Inflammatory macrophage (primary cell): ENCODE data around the gene ZBTB7A.

Source experiments
- DNase-seq, 2 donors: peaks; one replicate each; pipeline ENCODE4 v3.0.0-alpha.2; 2020 to 2022

ZBTB7A gene

GRCh38 chr19:4035582-4035981 is 31.1 kb downstream of the ZBTB7A start:
- DNase-seq, result no peak

- no peak for DNase-seq
These were observed 31.6 kb downstream of the ZBTB7A start for GRCh38 chr19:4035018-4035566.

- DNase-seq, result no peak
These were observed 32.4 kb downstream of the ZBTB7A start for GRCh38 chr19:4034048-4035017.

DNA sequence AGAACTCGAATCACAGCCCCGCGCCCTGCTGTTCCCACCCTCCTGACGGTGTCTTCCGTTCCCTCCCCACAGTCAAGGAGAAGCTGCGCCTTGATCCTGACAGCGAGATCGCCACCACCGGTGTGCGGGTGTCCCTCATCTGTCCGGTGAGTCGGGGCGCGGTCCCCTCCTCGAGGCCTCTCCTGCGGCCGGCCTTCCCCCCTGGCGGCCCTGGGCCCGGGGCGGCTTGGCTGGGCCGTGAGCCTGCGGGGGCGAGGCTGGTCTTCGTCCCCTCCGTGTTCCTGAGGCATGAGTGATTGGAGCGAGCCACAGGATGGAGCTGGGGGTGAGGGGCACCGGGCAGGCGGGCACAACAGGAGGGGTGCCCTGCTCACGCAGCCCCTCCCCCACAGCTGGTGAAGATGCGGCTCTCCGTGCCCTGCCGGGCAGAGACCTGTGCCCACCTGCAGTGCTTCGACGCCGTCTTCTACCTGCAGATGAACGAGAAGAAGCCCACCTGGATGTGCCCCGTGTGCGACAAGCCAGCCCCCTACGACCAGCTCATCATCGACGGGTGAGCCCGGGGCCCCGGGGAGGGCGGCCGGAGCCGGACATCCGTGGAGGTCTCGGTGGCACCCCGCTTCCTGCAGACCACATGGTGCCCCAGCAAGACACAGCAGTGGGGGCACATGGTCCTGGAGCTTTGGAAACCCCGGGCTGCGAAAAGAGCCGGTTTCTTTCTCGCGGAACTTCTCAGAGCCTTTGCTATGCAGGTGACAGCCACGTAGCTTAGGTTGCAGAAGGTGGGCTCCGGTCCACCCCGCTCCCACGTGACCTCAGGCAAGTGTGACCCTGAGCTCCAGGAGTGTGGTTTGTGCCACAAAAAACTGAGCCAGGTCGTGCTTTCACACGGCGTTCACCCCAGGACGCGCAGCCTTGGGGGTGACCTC is 33.4 kb downstream of the ZBTB7A start:
- no peak for DNase-seq

DNA sequence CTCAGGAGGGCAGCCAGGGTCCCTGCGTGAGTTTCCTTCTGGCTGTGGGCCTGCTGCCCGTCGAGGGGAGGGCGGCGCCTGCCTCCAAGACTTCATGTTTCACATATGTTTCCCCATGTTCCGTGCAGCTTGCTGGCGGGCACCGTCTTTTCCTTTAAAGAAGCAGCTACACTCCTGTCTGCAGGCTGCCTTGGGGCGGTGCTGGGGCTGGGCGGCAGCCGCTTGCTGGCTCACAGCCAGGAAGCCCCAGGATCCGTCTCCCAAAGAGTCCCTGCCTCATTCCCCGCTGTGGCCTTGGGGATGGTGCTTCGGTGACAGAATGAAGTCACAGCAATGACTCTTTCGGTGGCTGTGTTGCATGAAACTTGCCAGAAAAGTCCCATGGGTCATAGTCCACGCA is 34.3 kb downstream of the ZBTB7A start:
- no peak for DNase-seq

DNA sequence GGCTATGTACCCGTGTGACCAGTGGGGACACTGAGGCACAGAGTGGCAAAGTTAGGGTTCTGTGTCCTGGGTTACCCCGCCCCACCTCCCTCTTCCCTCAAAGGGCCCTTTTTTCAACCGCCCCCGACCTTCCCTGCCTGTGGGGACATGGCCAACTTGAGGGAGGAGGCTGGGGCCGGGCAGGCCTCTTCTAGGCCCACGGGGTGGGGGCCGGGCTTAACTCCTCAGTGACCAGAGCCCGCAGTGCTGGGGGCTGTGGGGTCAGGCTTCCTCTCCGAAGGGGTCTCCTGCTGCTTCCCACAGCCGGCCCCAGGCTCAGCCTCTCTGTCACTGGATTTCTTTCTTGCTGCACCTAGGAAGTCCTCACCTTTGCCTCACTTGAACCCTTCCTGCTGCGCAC is 35.3 kb downstream of the ZBTB7A start:
- no peak for DNase-seq

GRCh38 chr19:4030981-4031380 is 35.7 kb downstream of the ZBTB7A start:
- no peak for DNase-seq

GRCh38 chr19:4030552-4030951 is 36.1 kb downstream of the ZBTB7A start:
- DNase-seq, result no peak

GRCh38 chr19:4029247-4029614 is 37.5 kb downstream of the ZBTB7A start:
- no peak for DNase-seq

- no peak for DNase-seq
These were observed 38.1 kb downstream of the ZBTB7A start for GRCh38 chr19:4028334-4029246.

DNA sequence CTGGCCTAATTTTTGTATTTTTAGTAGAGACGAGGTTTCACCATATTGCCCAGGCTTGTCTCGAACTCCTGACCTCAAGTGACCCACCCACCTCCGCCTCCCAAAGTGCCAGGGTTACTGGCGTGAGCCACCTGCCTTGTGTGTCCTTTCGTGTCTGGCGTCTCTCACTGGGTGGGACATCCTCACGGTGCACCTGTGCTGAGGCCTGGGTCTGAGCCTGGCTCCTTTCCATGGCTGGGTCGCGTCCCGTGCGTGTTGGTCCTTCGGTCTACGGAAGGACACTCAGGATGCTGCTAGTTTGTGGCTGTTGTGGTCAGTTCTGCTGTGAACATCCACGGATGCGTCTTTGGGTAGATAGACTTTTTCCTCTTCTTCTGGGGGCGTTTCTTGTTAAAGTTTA is 39.6 kb downstream of the ZBTB7A start:
- DNase-seq, result no peak

GRCh38 chr19:4025317-4025716 is 41.4 kb downstream of the ZBTB7A start:
- DNase-seq, result no peak

DNA sequence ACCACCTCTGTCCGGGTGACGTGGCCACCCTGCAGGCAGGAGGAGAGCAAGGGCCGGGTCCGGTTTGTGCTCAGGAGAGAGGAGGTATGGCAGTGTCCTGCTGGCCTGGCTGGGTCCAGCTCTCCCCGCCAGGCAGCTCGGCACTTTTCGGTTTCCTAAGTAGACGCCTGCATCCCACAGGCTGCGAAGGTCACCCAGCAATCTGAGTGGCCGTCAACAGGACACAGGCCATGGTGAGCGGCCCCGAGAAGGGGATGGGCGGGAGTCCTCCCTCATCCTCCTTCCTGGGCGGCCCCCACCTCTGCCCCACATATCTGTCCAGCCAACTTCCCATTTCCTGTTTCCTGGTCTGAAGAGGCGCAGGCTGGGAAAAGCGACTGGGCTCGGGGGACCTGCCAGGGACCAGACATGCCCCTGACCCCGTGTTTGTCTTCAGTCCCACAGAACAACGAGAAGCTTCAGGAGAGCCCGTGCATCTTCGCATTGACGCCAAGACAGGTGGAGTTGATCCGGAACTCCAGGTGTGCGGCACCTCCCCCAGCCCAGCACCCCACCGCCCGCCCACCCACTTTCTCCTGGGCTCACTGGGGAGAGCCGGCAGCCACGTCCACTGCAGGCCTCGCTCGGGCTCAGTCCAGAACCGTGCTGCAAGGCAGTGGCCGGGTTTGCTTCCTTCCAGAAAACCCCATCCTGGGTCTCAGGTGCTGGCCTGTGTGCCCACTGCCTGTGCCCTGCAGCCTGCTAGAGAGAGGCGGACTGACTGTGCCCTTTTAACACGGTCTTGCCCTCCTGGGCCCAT is 42.9 kb downstream of the ZBTB7A start:
- no peak for DNase-seq

DNA sequence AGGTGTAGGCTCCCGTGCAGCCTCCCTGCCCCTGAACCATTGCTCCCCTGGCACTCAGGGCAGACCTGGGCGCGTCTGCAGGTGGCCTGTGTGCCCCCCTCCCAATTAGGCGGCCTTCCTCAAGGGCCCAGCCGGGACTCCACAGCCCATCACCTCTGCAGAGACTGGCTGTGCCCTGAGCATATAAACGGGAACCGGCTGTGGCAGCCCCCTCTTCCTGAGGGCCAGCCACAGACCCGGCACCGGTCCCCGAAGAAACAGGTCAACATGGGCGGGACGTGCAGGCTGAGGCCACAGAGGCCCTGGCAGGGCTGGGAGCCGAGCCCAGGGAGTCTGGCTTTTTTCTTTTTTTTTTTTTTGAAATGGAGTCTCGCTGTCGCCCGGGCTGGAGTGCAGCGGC is 47.1 kb downstream of the ZBTB7A start:
- DNase-seq, result no peak

GRCh38 chr19:4018775-4019504 is 47.8 kb downstream of the ZBTB7A start:
- DNase-seq, result no peak

GRCh38 chr19:4018140-4018613 is 48.5 kb downstream of the ZBTB7A start:
- DNase-seq, result no peak

GRCh38 chr19:4016903-4017638 is 49.6 kb downstream of the ZBTB7A start:
- no peak for DNase-seq

DNA sequence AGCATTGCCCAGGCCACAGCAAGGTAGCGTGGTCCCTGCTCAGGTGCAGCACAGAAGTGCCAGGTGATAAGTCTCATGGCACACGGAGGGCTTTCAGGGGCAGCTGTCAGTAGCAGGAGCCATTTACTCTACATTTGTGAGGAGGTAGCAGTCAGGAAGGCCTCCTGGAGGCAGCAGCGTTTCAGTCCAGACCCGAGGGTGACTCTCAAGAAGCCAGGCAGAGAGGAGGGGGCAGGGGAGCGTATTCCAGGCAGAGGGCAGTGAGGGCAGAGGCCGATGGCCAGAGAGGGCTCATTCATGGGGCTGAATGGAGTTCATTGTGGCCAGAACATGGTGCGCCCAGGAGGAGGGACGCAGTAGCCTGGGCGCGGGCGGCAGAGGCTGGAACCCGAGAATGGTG is 50.2 kb downstream of the ZBTB7A start:
- DNase-seq, result no peak

- DNase-seq, result no peak
These were observed 50.8 kb downstream of the ZBTB7A start for GRCh38 chr19:4015705-4016402.
